Calu3 (cell line): ENCODE data around the gene NUP160. TPM values are rescaled to one million over a fixed set of nuclear protein-coding genes. Genes with fewer than 3 reads are reported as not detected.

Source experiments
- BruUV-seq: library from RNA; stranded (reverse); fragments of 400-500 nt; replicated peaks from 2 replicates; lab custom pipeline; 2021; lab: Mats Ljungman, UMichigan
- CTCF ChIA-PET: fragments of 300-600 bp; sonication (Branson Sonifier 250); formaldehyde crosslinking; loops from one replicate; lab custom pipeline; 2022; ENCODE audit warnings: antibody characterized with exemption; lab: Charles Lee
- DNase-seq: peaks from one replicate; pipeline ENCODE4 v3.0.0; 2022
- H3K27ac Mint-ChIP-seq: one replicate; pipeline ENCODE4 v1.8.0; 2022; ENCODE audit warnings: mixed read lengths; ENCODE audit not compliant: unreplicated experiment
- H3K27me3 Mint-ChIP-seq: one replicate; pipeline ENCODE4 v1.8.0; 2022; ENCODE audit warnings: mixed read lengths; ENCODE audit not compliant: unreplicated experiment
- H3K36me3 Mint-ChIP-seq: one replicate; pipeline ENCODE4 v1.8.0; 2022; ENCODE audit warnings: mild to moderate bottlenecking, moderate library complexity, mixed read lengths; ENCODE audit not compliant: insufficient read depth, unreplicated experiment
- H3K4me1 Mint-ChIP-seq: one replicate; pipeline ENCODE4 v1.8.0; 2022; ENCODE audit warnings: mild to moderate bottlenecking, low read depth, mixed read lengths; ENCODE audit not compliant: unreplicated experiment
- H3K4me3 Mint-ChIP-seq: one replicate; pipeline ENCODE4 v1.8.0; 2022; ENCODE audit warnings: mild to moderate bottlenecking, low read depth, moderate library complexity, mixed read lengths; ENCODE audit not compliant: unreplicated experiment
- H3K9me3 Mint-ChIP-seq: one replicate; pipeline ENCODE4 v1.8.0; 2022; ENCODE audit warnings: low read depth, mixed read lengths; ENCODE audit not compliant: unreplicated experiment
- CTCF ChIP-seq: fragments of 200-600 bp; IDR thresholded peaks from one replicate; pipeline ENCODE4 v1.8.0; 2022; ENCODE audit warnings: antibody characterized with exemption; ENCODE audit not compliant: unreplicated experiment
- intact Hi-C: fragments of 100-400 bp; cut with micrococcal nuclease; formaldehyde crosslinking; loops from one replicate; pipeline ENCODE4 v1.10.0; 2022; ENCODE audit not compliant: unreplicated experiment
- total RNA-seq: library from RNA; stranded (reverse); gene quantifications from 2 replicates; pipeline ENCODE4 v1.2.3, GENCODE V29; 2022

The NUP160 gene
- total RNA-seq, 1 experiment from 2014 or later = 54.7 TPM

- no peaks in the 10 kb centered on the region for H3K4me1 Mint-ChIP-seq
- no peak for DNase-seq
- H3K27me3 Mint-ChIP-seq = no peaks in the 10 kb centered on the region
- H3K4me3 Mint-ChIP-seq = no peak overlapping the region
- H3K27ac Mint-ChIP-seq = no peak overlapping the region
- peaks cover 64% of the 10 kb centered on the region for H3K36me3 Mint-ChIP-seq
- CTCF ChIA-PET = no interaction called here
- H3K9me3 Mint-ChIP-seq = no peaks in the 10 kb centered on the region
- BruUV-seq = no TSS peak
- TF ChIP-seq CTCF = no peak
- intact Hi-C loops = no loop called here
Observed at GRCh38 chr11:47732271-47732670, 115.9 kb downstream of the NUP160 start.

GRCh38 chr11:47731475-47731874, 116.7 kb downstream of the NUP160 start:
- DNase-seq = no peak

More at GRCh38 chr11:47731475-47731874, 116.7 kb downstream of the NUP160 start:
- Mint-ChIP-seq H3K36me3 (peaks cover 56% of the 10 kb centered on the region), H3K9me3 (no peaks in the 10 kb centered on the region), H3K27ac (no peak overlapping the region), H3K4me3 (no peak overlapping the region), H3K4me1 (no peaks in the 10 kb centered on the region), H3K27me3 (no peaks in the 10 kb centered on the region)
- BruUV-seq = no TSS peak
- TF ChIP-seq CTCF = no peak
- CTCF ChIA-PET = no interaction called here
- intact Hi-C loops = no loop called here

Other genes with a start within 250 kb of the NUP160 start
- gene MTCH2, start 205.8 kb downstream of the NUP160 start, total RNA-seq = 103 TPM in 2 replicates
- gene AGBL2, start 133.0 kb downstream of the NUP160 start, total RNA-seq = 3.2 and 6.1 TPM in 2 replicates
- 91.6 and 108 TPM in 2 replicates for gene FNBP4, start 81.0 kb downstream of the NUP160 start, total RNA-seq
- gene PTPRJ, start 132.2 kb upstream of the NUP160 start, total RNA-seq = 42.9 and 59.4 TPM in 2 replicates